Gastrocnemius medialis (tissue), 4 donors: ENCODE data around the gene P3R3URF. TPM values are rescaled to one million over a fixed set of nuclear protein-coding genes. Genes with fewer than 3 reads are reported as not detected.

Experiments
- ATAC-seq, 2 donors: fragments of 150-250 bp; one replicate each; pipeline ENCODE4 v1.9.1; 2016
- DNase-seq, 2 donors: peaks; one replicate each; pipeline ENCODE4 v3.0.0-alpha.2; 2019
- H3K27ac ChIP-seq, 4 donors: fragments of 200-600 bp; sonication (generic); 1 replicate in 1 of 4; 2 replicates in 3 of 4; pipeline ENCODE4 v1.5.1; 2016 to 2018; ENCODE audit warnings: mild to moderate bottlenecking in 2 of 4, moderate library complexity in 1 of 4
- H3K27me3 ChIP-seq, 3 donors: fragments of 200-600 bp; sonication (generic) in 2 of 3; 1 replicate in 1 of 3; 2 replicates in 2 of 3; pipeline versions ENCODE4 v1.5.1 to v1.6.0; 2016 to 2019; ENCODE audit warnings: mild to moderate bottlenecking in 1 of 3, moderate library complexity in 1 of 3
- H3K36me3 ChIP-seq, 2 donors: fragments of 200-600 bp; sonication (generic) in 1 of 2; one replicate each; pipeline ENCODE4 v1.5.1; 2017 to 2018
- H3K4me1 ChIP-seq, 2 donors: fragments of 200-600 bp; sonication (generic) in 1 of 2; one replicate each; pipeline ENCODE4 v1.5.1; 2016 to 2017; ENCODE audit warnings: mild to moderate bottlenecking in 2 of 2
- H3K4me3 ChIP-seq, 4 donors: fragments of 200-600 bp; sonication (generic) in 3 of 4; 1 replicate in 1 of 4; 2 replicates in 3 of 4; pipeline ENCODE4 v1.5.1; 2016 to 2019; ENCODE audit warnings: mild to moderate bottlenecking in 2 of 4
- H3K9me3 ChIP-seq, 3 donors: fragments of 200-600 bp; sonication (generic) in 2 of 3; 1 replicate in 1 of 3; 2 replicates in 2 of 3; pipeline ENCODE4 v1.5.1; 2016 to 2019
- CTCF ChIP-seq, 5 experiments: fragments of 450-650 bp in 3 of 5; fragments of 200-600 bp in 2 of 5; sonication (generic) in 2 of 5; IDR thresholded peaks in 4 of 5; conservative IDR thresholded peaks in 1 of 5; 1 replicate in 4 of 5; 2 replicates in 1 of 5; pipeline ENCODE4 v1.5.1; 2016 to 2019; ENCODE audit warnings: antibody characterized with exemption in 5 of 5, mild to moderate bottlenecking in 3 of 5, moderate library complexity in 3 of 5
- POLR2A ChIP-seq, 2 donors: fragments of 450-650 bp; IDR thresholded peaks; one replicate each; pipeline ENCODE4 v1.6.1; 2017; ENCODE audit warnings: antibody characterized with exemption in 2 of 2, mild to moderate bottlenecking in 2 of 2, moderate library complexity in 2 of 2
- in situ Hi-C, 4 donors: fragments of 200-750 bp; cut with MboI; loops; one replicate each; pipeline versions ENCODE4 v1.15.0 to v1.8.0; 2017; ENCODE audit warnings: low sequenced_read_pairs in 4 of 4
- intact Hi-C: fragments of 100-400 bp; cut with DNase I; formaldehyde crosslinking; loops from one replicate; pipeline ENCODE4 v1.15.1; 2023; ENCODE audit warnings: low total_unique reads
- total RNA-seq, 4 donors: library from RNA; depleted of rRNA; stranded (reverse); fragments of >200 nt; gene quantifications; one replicate each; pipeline versions ENCODE4 v1.1.0 to v1.2.3, GENCODE V29; 2016

The P3R3URF gene
- total RNA-seq, 4 donors from 2014 or later = not detected

GRCh38 chr1:46134660-46135331 is 41.5 kb downstream of the P3R3URF start:
- intact Hi-C loops = loop anchor here (5.0 to 10.0 kb wide), 4 partner anchors 97 to 550 kb away; partner anchors contain the start of genes GPBP1L1, MAST2, NASP and TMEM69
- no peak for TF ChIP-seq POLR2A (IDR thresholded peaks at IDR 0.05)
- TF ChIP-seq CTCF (IDR thresholded peaks at IDR 0.05 in 4 of 5, conservative IDR thresholded peaks at IDR 0.05 in 1 of 5) = no peak
- Histone ChIP-seq H3K27me3 (peaks cover 0 to 10% (median 6%) of the 10 kb centered on the region in 3 donors), H3K4me1 (peaks cover 30 to 39% of the 10 kb centered on the region in 2 donors), H3K36me3 (no peaks in the 10 kb centered on the region), H3K4me3 (no peak overlapping the region), H3K27ac (peak overlapping the region; percentile 96 to 99 (median 98)), H3K9me3 (no peaks in the 10 kb centered on the region)
- peak; percentile 15 to 22 for ATAC-seq
- in situ Hi-C loops = no loop called here
- DNase-seq = peak; percentile 10 to 59

- DNase-seq = no peak
- no peak for ATAC-seq
- in situ Hi-C loops = no loop called here
- peak overlapping the region; percentile 96 to 99 (median 98) for H3K27ac ChIP-seq
- H3K9me3 ChIP-seq = no peaks in the 10 kb centered on the region
- peak overlapping the region; percentile 76 to 89 (median 79) for H3K4me3 ChIP-seq
- H3K27me3 ChIP-seq = peaks cover 0 to 10% (median 6%) of the 10 kb centered on the region in 3 donors
- intact Hi-C loops = loop anchor here (2.0 to 10.0 kb wide), 6 partner anchors 41 to 549 kb away; partner anchors contain the start of genes GPBP1L1, MAST2, NASP and TMEM69
- no peaks in the 10 kb centered on the region for H3K36me3 ChIP-seq
- TF ChIP-seq POLR2A (IDR thresholded peaks at IDR 0.05) (no peak), CTCF (IDR thresholded peaks at IDR 0.05 in 4 of 5, conservative IDR thresholded peaks at IDR 0.05 in 1 of 5) (no peak)
- H3K4me1 ChIP-seq = peaks cover 36 to 39% of the 10 kb centered on the region in 2 donors
These were observed 42.4 kb downstream of the P3R3URF start for GRCh38 chr1:46133781-46134350.

GRCh38 chr1:46133181-46133658 is 43.1 kb downstream of the P3R3URF start:
- peak overlapping the region; percentile 96 to 99 (median 98) for H3K27ac ChIP-seq
- no peaks in the 10 kb centered on the region for H3K9me3 ChIP-seq
- H3K27me3 ChIP-seq = peaks cover 0 to 10% (median 6%) of the 10 kb centered on the region in 3 donors
- ATAC-seq = peak; percentile 52 to 64
- DNase-seq = peak in 1 of 2 donors; percentile 54
- TF ChIP-seq POLR2A (IDR thresholded peaks at IDR 0.05) = peak in 1 of 2 donors; percentile 18
- no peak for TF ChIP-seq CTCF (IDR thresholded peaks at IDR 0.05 in 4 of 5, conservative IDR thresholded peaks at IDR 0.05 in 1 of 5)
- no peaks in the 10 kb centered on the region for H3K36me3 ChIP-seq
- in situ Hi-C loops (no loop called here), intact Hi-C loops (loop anchor here (2.0 to 10.0 kb wide), 6 partner anchors 42 to 548 kb away; partner anchors contain the start of genes GPBP1L1, MAST2, NASP and TMEM69)
- peaks cover 39% of the 10 kb centered on the region in 2 donors for H3K4me1 ChIP-seq
- H3K4me3 ChIP-seq = peak overlapping the region; percentile 76 to 89 (median 79)

GRCh38 chr1:46132529-46133180 is 43.6 kb downstream of the P3R3URF start, which contains the start of gene PIK3R3:
Gene PIK3R3 (minus strand): TSS chr1:46132629. CDS start chr1:46131952, 677 bp downstream.
- in situ Hi-C loops (no loop called here), intact Hi-C loops (loop anchor here (2.0 to 10.0 kb wide), 6 partner anchors 42 to 548 kb away; partner anchors contain the start of genes GPBP1L1, MAST2, NASP and TMEM69)
- TF ChIP-seq POLR2A (IDR thresholded peaks at IDR 0.05) (peak; percentile 95 to 98), CTCF (IDR thresholded peaks at IDR 0.05 in 4 of 5, conservative IDR thresholded peaks at IDR 0.05 in 1 of 5) (peak in 2 of 5 experiments; percentile 18 to 24)
- peaks cover 0 to 10% (median 6%) of the 10 kb centered on the region in 3 donors for H3K27me3 ChIP-seq
- H3K27ac ChIP-seq = peak within 1 kb of the TSS; percentile 96 to 99 (median 98)
- H3K36me3 ChIP-seq = no peaks in the 10 kb centered on the region
- H3K4me3 ChIP-seq = peak within 1 kb of the TSS; percentile 76 to 95 (median 84)
- peak; percentile 82 to 84 for ATAC-seq
- no peaks in the 10 kb centered on the region for H3K9me3 ChIP-seq
- peak; percentile 98 for DNase-seq
- H3K4me1 ChIP-seq = peaks cover 39 to 44% of the 10 kb centered on the region in 2 donors
